Stimulated activated CD8-positive, alpha-beta memory T cell treated with anti-CD3 and anti-CD28 coated beads, Interleukin-7, amount 100 ng/mL, for 4 hours (primary cell): ENCODE results near the gene ZNF552.

Source experiments
- DNase-seq, 2 donors: peaks; one replicate each; pipeline ENCODE4 v3.0.0-alpha.2; 2020; ENCODE audit warnings: low read depth in 2 of 2

ZNF552 gene

DNA sequence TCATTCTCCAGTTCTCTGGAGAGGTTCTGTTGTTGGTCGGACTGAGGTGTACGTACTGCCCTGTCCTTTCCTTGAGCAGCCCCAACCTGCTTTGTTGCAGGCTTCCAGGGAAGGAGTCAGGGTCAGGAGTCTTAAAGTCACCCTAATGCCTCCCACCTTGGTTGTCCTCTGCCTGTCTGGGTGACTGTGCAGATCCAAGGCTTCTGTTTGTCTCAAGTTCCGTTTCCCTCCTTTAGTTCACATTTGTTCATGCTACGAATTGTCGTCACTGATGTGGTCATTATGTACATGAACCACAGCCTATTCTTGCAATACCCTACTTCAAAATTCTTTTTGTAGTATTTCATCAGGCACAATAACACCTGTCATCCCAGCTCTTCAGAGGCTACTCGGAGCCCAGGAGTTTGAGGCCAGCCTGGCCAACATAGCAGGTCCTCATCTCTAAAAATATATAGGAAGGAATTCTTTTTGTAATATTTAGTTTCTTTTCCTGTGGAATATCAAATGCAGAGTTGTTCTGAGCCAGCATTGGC is 37.9 kb downstream of the ZNF552 start:
- no peak for DNase-seq

DNA sequence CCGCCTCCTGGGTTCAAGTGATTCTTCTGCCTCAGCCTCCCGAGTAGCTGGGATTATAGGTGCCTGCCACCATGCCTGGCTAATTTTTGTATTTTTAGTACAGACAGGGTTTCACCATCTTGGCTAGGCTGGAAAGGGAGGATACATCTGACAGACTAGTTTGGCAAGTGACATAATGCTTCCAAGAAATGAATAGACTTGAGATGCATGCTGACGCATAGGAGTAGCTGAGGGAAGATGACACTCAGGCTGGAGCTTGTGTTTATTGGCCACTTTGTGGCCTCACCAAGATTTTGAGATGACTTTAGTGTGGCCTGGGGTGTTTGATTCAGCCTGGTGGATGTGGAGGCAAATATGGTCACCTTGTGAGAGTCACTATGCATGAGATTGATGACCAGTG is 41.2 kb downstream of the ZNF552 start:
- DNase-seq, result no peak

DNA sequence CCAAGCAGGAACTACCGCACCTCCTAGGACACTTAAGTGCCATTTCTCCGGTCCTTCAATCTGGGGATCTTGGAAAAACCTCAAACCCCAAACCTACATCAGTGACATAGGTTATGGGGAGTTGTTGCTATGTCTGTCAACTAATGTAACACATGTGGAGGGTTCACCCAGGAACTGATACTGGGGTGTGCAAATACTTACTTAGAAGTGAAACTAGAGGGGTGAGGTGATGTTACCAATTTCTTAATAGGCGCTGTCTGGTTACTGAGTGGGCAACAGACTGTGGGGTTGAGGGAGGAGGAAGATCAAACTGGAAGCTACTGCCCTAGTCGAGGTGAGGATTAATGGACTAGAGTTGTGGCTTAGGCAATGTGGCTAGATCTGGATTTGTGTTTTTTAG is 43.3 kb downstream of the ZNF552 start:
- DNase-seq, result no peak

DNA sequence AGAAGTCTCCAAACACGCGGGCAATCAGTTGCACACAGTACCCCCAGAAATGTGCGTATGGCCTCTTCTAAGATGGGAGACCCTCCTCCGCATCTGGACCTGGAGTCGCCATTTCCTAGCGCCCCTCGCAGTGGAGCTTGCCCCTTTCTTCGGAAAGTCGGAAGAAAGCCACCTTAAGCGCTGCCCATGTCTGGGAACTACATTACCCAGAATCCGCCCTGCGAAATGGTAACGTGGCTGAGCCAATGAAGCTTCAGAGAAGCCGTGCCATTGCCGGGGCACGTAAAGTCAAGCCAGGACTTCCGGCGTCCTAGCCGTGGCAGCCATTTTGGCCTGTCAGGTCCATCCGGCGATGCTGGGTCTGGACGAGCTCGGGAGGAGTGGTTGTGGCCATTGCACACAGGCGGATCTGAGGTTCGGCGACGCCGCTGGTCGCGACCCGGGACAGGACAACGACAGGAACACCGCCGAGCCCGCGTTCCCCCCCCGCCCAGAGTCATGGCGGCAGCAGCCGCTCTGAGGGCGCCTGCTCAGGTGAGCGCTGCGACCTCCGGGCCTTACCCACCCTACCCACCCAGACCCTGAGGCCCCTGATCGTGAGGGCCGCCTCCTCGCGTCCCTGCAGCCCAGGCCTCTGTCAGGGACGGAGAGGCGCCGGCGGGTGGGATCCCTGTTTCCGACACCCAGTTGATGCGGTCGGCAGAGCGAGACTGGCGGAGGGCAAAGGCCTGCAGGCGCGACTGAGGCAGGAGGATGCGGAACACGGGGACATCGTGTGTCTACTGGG is 45.2 kb downstream of the ZNF552 start, which contains the start of gene ZNF586:
Gene ZNF586, plus strand, starts transcription at position 332 of the 787 bp plus-strand sequence. Its CDS starts 167 bp downstream, at position 499.
- peak; percentile 80 to 81 for DNase-seq

DNA sequence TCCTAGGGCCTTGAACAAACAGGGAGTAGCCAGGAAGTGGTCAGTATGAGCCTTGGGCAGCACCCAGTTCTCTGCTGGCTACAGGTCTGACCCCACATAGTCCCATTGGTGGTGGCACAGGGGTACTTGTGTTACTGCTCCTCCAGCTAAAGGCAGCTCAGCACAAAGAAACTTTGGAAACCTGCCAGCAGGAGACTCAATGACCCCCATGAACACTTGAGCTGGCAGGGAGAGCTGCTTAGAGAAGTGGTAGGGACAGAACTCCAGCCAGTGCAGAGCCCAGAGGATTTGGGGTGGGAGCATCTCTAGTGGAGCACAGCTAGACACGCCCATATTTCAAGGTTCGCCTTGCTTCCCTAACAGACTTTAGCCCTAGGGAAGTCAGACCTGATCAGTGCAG is 55.6 kb downstream of the ZNF552 start:
- DNase-seq, result no peak

DNA sequence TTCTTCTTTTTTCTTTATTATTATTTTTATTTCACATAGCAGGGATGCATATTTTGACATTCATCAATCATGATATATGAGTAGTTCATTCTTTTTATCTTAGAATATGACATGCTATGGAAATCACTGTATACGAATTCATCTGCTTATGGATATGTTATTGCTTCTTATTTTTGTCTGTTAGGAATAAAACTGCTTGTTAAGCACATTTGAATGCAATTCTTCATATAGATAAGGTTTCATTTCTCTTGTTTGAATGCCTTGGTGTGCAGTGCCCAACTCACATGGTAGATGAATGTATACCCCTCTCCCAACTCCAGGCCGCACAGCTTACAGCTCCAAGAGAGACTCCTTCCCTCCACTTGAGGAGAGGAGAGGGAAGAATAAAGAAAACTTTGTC is 56.8 kb downstream of the ZNF552 start:
- no peak for DNase-seq
